Type B pancreatic cell (in vitro differentiated cells): ENCODE data around the gene CADPS. TPM values are rescaled to one million over a fixed set of nuclear protein-coding genes. Genes with fewer than 3 reads are reported as not detected.

Experiments used
- DNase-seq: peaks from one replicate; pipeline ENCODE4 v3.0.0; 2021; ENCODE audit warnings: mixed read lengths; ENCODE audit not compliant: unreplicated experiment; ENCODE audit errors: extremely low spot score
- H3K27ac Mint-ChIP-seq: 2 replicates; pipeline ENCODE4 v1.8.0; 2021; ENCODE audit warnings: mild to moderate bottlenecking, mixed read lengths
- H3K27me3 Mint-ChIP-seq: 2 replicates; pipeline ENCODE4 v1.8.0; 2021; ENCODE audit warnings: mixed read lengths
- H3K36me3 Mint-ChIP-seq: 2 replicates; pipeline ENCODE4 v1.8.0; 2021; ENCODE audit warnings: mixed read lengths
- H3K4me1 Mint-ChIP-seq: one replicate; pipeline ENCODE4 v1.8.0; 2021; ENCODE audit warnings: mixed read lengths; ENCODE audit not compliant: unreplicated experiment
- H3K4me3 Mint-ChIP-seq: 2 replicates; pipeline ENCODE4 v1.8.0; 2021; ENCODE audit warnings: mild to moderate bottlenecking, mixed read lengths
- H3K9me3 Mint-ChIP-seq: 2 replicates; pipeline ENCODE4 v1.8.0; 2021; ENCODE audit warnings: mixed read lengths
- CTCF ChIP-seq: fragments of 200-600 bp; sonication (generic); conservative IDR thresholded peaks from 2 replicates; pipeline ENCODE4 v1.5.0; 2021; ENCODE audit warnings: antibody characterized with exemption, mild to moderate bottlenecking
- total RNA-seq: library from RNA; stranded (reverse); gene quantifications from 2 replicates; pipeline ENCODE4 v1.2.1, GENCODE V29; 2021; ENCODE audit warnings: low replicate concordance

The CADPS gene
- total RNA-seq, 1 donor from 2014 or later, result 21.6 TPM

- H3K9me3 Mint-ChIP-seq, result no peaks in the 10 kb centered on the region
- H3K27ac Mint-ChIP-seq, result no peak overlapping the region
- no peaks in the 10 kb centered on the region for H3K36me3 Mint-ChIP-seq
- peaks cover 8% of the 10 kb centered on the region for H3K4me1 Mint-ChIP-seq
- H3K27me3 Mint-ChIP-seq, result peaks cover 18% of the 10 kb centered on the region
- DNase-seq, result no peak
- no peak overlapping the region for H3K4me3 Mint-ChIP-seq
- TF ChIP-seq CTCF, result no peak
These were observed 196.4 kb downstream of the CADPS start for GRCh38 chr3:62678841-62679240.

GRCh38 chr3:62677926-62678325, 197.3 kb downstream of the CADPS start:
- Mint-ChIP-seq H3K4me3 (no peak overlapping the region), H3K9me3 (no peaks in the 10 kb centered on the region), H3K36me3 (no peaks in the 10 kb centered on the region), H3K27me3 (peaks cover 12% of the 10 kb centered on the region), H3K4me1 (peaks cover 8% of the 10 kb centered on the region), H3K27ac (no peak overlapping the region)
- no peak for TF ChIP-seq CTCF
- no peak for DNase-seq

GRCh38 chr3:62676689-62677271, 198.4 kb downstream of the CADPS start:
- no peaks in the 10 kb centered on the region for H3K9me3 Mint-ChIP-seq
- H3K27me3 Mint-ChIP-seq, result peaks cover 9% of the 10 kb centered on the region
- peaks cover 13% of the 10 kb centered on the region for H3K4me1 Mint-ChIP-seq
- H3K4me3 Mint-ChIP-seq, result no peak overlapping the region
- no peak for DNase-seq
- TF ChIP-seq CTCF, result no peak
- H3K36me3 Mint-ChIP-seq, result no peaks in the 10 kb centered on the region
- no peak overlapping the region for H3K27ac Mint-ChIP-seq

GRCh38 chr3:62675492-62675891, 199.7 kb downstream of the CADPS start:
- Mint-ChIP-seq H3K36me3 (no peaks in the 10 kb centered on the region), H3K9me3 (no peaks in the 10 kb centered on the region), H3K4me1 (peaks cover 13% of the 10 kb centered on the region), H3K4me3 (no peak overlapping the region), H3K27me3 (peaks cover 8% of the 10 kb centered on the region), H3K27ac (no peak overlapping the region)
- peak; percentile 29 for TF ChIP-seq CTCF
- DNase-seq, result no peak

- H3K4me3 Mint-ChIP-seq, result no peak overlapping the region
- no peak overlapping the region for H3K27ac Mint-ChIP-seq
- no peaks in the 10 kb centered on the region for H3K36me3 Mint-ChIP-seq
- DNase-seq, result no peak
- peaks cover 17% of the 10 kb centered on the region for H3K27me3 Mint-ChIP-seq
- no peaks in the 10 kb centered on the region for H3K9me3 Mint-ChIP-seq
- no peak for TF ChIP-seq CTCF
- H3K4me1 Mint-ChIP-seq, result peaks cover 13% of the 10 kb centered on the region
These were observed 202.3 kb downstream of the CADPS start for GRCh38 chr3:62672988-62673313.
